NCI-H1694 (cell line): Measurements from ENCODE around the gene GJB1.
"Not testable (repeated sequence)": the region's sequence is repeated elsewhere in the genome, so short reads cannot be mapped to it uniquely, and the experiment has no call there.

Source experiments
- DNase-seq: peaks from one replicate; lab custom pipeline; 2025; lab: John Stamatoyannopoulos, UW

The GJB1 gene

GRCh38 chrX:71222929-71223328 is at the start of gene GJB1:
TSS of gene GJB1 (plus strand) at chrX:71223224. CDS start at chrX:71223708, 484 bp downstream.
- no peak for DNase-seq

- no peak for DNase-seq
Measured at GRCh38 chrX:71173440-71173839, 49.6 kb upstream of the GJB1 start.

- no peak for DNase-seq
Measured at GRCh38 chrX:71174795-71175194, 48.2 kb upstream of the GJB1 start.

GRCh38 chrX:71175531-71175930 is 47.5 kb upstream of the GJB1 start:
- no peak for DNase-seq

- DNase-seq: no peak
Measured at GRCh38 chrX:71177327-71177726, 45.7 kb upstream of the GJB1 start.

- DNase-seq: peak; percentile 12
Measured at GRCh38 chrX:71178908-71179307, 44.1 kb upstream of the GJB1 start.

- not testable (repeated sequence) for DNase-seq
Measured at GRCh38 chrX:71180579-71181265, 42.3 kb upstream of the GJB1 start.

GRCh38 chrX:71181558-71181909 is 41.5 kb upstream of the GJB1 start:
- DNase-seq: no peak

- DNase-seq: no peak
Measured at GRCh38 chrX:71181910-71182799, 40.9 kb upstream of the GJB1 start.

GRCh38 chrX:71182871-71183270 is 40.2 kb upstream of the GJB1 start:
- DNase-seq: no peak

GRCh38 chrX:71183341-71183740 is 39.7 kb upstream of the GJB1 start:
- DNase-seq: no peak

GRCh38 chrX:71184092-71184491 is 38.9 kb upstream of the GJB1 start:
- no peak for DNase-seq

GRCh38 chrX:71184803-71185495 is 38.1 kb upstream of the GJB1 start:
- no peak for DNase-seq

- DNase-seq: no peak
Measured at GRCh38 chrX:71191248-71191647, 31.8 kb upstream of the GJB1 start.

GRCh38 chrX:71195964-71196649 is 26.9 kb upstream of the GJB1 start:
- no peak for DNase-seq

- DNase-seq: no peak
Measured at GRCh38 chrX:71198066-71198465, 25.0 kb upstream of the GJB1 start.

- no peak for DNase-seq
Measured at GRCh38 chrX:71199252-71200008, 23.6 kb upstream of the GJB1 start.

GRCh38 chrX:71210816-71211215 is 12.2 kb upstream of the GJB1 start:
- DNase-seq: no peak

- DNase-seq: no peak
Measured at GRCh38 chrX:71212536-71212935, 10.5 kb upstream of the GJB1 start.

- no peak for DNase-seq
Measured at GRCh38 chrX:71214152-71214551, 8.9 kb upstream of the GJB1 start.

- DNase-seq: no peak
Measured at GRCh38 chrX:71214604-71215337, 8.3 kb upstream of the GJB1 start.
